Stimulated activated CD4-positive, alpha-beta T cell treated with anti-CD3 and anti-CD28 coated beads, TNF-alpha, amount 100 ng/mL, for 4 hours (primary cell): ENCODE measurements around the gene ACLY.

Experiments
- DNase-seq, 3 experiments: peaks; one replicate each; pipeline ENCODE4 v3.0.0-alpha.2; 2020; ENCODE audit warnings: low read depth in 3 of 3

The ACLY gene

GRCh38 chr17:41918314-41919164, at the start of gene ACLY:
ACLY (minus strand) TSS chr17:41918951; CDS start chr17:41913873, 5,078 bp downstream.
- peak; percentile 91 to 95 (median 94) for DNase-seq

- no peak for DNase-seq
These were observed 49.3 kb upstream of the ACLY start for GRCh38 chr17:41967921-41968578.

GRCh38 chr17:41967141-41967920, 48.6 kb upstream of the ACLY start:
- DNase-seq: peak in 1 of 3 experiments; percentile 15

GRCh38 chr17:41966463-41967140, 47.9 kb upstream of the ACLY start, which contains the start of gene CNP:
CNP (plus strand) TSS chr17:41966795; CDS start chr17:41966885, 90 bp downstream.
- DNase-seq: peak; percentile 82 to 84 (median 83)

GRCh38 chr17:41965694-41966462, 47.1 kb upstream of the ACLY start:
- peak; percentile 33 to 47 (median 44) for DNase-seq

- peak; percentile 45 to 53 (median 49) for DNase-seq
These were observed 44.1 kb upstream of the ACLY start for GRCh38 chr17:41962768-41963434.

GRCh38 chr17:41962111-41962510, 43.4 kb upstream of the ACLY start:
- DNase-seq: no peak

GRCh38 chr17:41959336-41960095, 40.8 kb upstream of the ACLY start:
- DNase-seq: no peak

GRCh38 chr17:41959030-41959335, 40.2 kb upstream of the ACLY start:
- no peak for DNase-seq

GRCh38 chr17:41957869-41958439, 39.2 kb upstream of the ACLY start:
- no peak for DNase-seq

- no peak for DNase-seq
These were observed 38.5 kb upstream of the ACLY start for GRCh38 chr17:41957031-41957868.

GRCh38 chr17:41956522-41956921, 37.8 kb upstream of the ACLY start:
- no peak for DNase-seq

- DNase-seq: no peak
These were observed 30.2 kb upstream of the ACLY start for GRCh38 chr17:41948762-41949460.

- DNase-seq: no peak
These were observed 26.2 kb upstream of the ACLY start for GRCh38 chr17:41944943-41945342.

GRCh38 chr17:41943492-41943891, 24.7 kb upstream of the ACLY start:
- no peak for DNase-seq

- DNase-seq: no peak
These were observed 24.0 kb upstream of the ACLY start for GRCh38 chr17:41942626-41943373.

- no peak for DNase-seq
These were observed 22.4 kb upstream of the ACLY start for GRCh38 chr17:41941168-41941567.
